HEK293T (cell line): Measurements from ENCODE around the gene B4GALT5.

Experiments used
- HDGF ChIP-seq: fragments of 450-650 bp; IDR thresholded peaks from 2 replicates; pipeline ENCODE4 v1.6.1; 2017; ENCODE audit warnings: antibody characterized with exemption, borderline replicate concordance
- LEF1 ChIP-seq: fragments of 450-650 bp; IDR thresholded peaks from 2 replicates; pipeline ENCODE4 v1.6.1; 2017; ENCODE audit warnings: mild to moderate bottlenecking, borderline replicate concordance

GRCh38 chr20:49727478-49727877 lies 13.8 kb upstream of the B4GALT5 start:
- TF ChIP-seq LEF1 (no peak), HDGF (no peak)
